Activated CD4-positive, alpha-beta T cell treated with anti-CD3 and anti-CD28 coated beads, Interleukin-2, amount 50 U/mL, for 4 hours (primary cell): ENCODE data around the gene IP6K3.

Experiments used
- DNase-seq, 2 experiments: peaks; one replicate each; pipeline ENCODE4 v3.0.0-alpha.2; 2020

IP6K3 gene

DNA sequence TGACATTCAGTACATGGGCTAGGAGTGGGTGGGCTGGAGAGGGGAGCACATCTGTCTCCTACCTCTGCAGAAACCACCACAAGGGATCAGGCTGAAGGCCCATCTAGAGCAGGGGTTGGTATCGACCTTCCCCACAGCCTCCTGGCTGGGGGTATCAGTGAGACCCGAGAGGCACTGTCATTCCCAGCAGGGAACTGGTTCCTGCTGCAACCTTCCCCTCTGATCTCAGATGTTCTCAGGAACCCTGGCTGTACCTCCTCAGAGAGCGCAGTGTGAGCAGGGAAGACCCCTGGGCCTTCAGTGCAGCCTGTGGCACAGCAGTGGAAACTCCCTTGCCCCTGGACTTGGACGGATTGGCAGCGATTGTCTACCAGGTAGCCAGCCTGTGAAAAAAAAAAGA is 7.8 kb downstream of the IP6K3 start:
- DNase-seq = no peak

DNA sequence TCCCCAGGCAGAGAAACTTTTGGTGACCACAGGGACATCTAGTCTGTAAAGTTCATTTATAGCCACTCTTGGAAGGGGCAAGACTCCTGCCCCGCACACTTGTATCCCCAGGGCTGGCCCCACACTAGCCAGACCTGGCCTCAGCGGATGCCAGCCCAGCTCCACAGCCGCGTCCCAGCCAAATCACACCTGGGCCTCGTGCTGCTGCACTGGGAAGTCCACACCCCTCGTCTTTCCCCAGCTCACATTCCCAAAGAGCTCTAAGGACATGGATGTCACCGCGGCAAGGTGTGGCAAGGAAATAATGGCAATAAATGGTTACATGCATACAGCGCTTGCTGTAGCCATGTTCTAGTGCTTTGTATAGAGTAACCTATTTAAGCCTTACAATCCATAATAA is 8.6 kb downstream of the IP6K3 start:
- no peak for DNase-seq

DNA sequence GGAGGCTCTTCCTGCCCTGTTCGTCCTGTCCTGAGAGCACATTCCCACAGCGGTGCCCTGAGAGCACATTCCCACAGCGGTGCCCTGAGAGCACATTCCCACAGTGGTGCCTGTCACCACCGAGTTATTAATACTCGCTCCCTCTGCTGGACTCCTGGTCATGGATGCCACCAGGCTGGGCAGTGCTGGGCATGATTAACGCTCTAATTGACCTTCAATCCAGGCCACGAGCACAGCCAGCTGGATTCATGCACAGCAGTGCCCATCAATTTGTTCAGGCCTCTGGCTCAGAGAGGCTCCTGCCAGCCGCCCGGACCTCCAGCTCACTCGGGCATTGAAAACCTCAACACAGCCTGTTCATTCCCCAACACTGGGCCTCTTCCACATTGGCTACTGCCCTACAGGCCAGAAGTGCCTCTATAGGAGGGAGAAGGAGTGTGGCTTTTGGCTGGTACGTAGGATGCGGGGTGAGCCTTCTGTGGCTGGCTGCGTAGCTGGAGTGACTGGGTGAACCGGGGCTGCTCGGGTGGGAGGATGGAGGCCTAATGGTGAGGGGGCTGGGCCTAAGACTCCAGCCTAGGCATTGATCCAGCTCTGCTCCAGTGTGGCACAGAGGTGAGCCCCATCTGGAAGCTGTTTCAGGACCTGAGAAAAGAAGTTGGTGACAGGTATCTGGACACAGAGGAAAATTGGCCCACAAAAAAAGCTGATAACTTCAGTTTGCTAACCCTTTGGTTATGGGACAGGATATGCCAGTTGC is 9.3 kb downstream of the IP6K3 start:
- DNase-seq = no peak

DNA sequence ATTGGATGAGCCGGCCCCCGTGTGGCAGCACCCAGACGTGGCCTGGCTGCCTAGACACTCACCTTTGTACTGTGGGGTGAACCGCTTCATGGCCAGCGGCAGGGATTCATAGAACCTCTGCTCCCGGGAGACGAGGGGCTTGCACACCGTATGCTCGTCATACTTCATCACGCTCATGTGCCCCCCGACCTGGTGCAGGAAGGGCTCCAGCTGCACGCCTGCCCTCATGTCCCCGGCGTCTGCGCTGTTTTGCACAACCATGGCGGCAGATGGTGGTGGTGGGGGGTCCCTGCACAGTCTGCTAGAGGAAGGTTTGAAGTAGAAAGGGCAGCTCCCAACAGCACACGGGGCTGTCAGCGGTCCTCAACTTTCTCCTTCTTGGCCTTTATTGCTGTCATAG is 11.5 kb downstream of the IP6K3 start:
- DNase-seq = no peak

DNA sequence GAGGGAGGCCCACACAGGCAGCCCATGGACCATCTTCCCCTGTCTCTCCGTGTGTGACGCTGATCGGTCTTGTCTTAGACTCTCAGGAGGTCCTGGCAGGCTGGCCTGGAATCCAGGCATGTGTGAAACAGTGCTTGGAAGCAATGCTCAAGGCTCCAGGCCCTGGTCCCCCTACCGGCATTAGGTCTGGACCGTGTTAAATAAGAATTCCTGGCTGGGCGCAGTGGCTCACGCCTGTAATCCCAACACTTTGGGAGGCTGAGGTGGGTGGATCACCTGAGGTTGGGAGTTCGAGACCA is 13.0 kb downstream of the IP6K3 start:
- no peak for DNase-seq

- DNase-seq = no peak
Measured at GRCh38 chr6:33732817-33733708, 13.6 kb downstream of the IP6K3 start.

DNA sequence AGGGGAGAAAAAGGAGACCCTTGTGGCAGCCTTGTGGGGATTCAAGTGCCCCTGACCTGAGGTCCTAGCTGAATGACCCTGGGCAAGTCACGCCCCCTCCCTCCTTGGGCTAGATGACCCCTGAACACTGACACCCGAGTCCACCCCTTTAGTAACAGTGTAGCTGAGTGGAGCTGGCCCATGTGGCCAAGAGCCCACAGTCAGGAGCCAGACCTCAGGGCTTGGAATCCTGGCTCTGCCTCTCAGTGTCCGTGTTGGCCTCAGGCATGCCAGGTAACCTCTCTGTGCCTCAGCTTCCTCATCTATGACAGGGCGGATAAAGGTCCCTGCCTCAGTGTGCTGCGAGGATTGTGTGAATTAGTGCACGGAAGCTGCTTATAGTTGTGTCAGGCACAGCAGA is 14.3 kb downstream of the IP6K3 start:
- DNase-seq = no peak

DNA sequence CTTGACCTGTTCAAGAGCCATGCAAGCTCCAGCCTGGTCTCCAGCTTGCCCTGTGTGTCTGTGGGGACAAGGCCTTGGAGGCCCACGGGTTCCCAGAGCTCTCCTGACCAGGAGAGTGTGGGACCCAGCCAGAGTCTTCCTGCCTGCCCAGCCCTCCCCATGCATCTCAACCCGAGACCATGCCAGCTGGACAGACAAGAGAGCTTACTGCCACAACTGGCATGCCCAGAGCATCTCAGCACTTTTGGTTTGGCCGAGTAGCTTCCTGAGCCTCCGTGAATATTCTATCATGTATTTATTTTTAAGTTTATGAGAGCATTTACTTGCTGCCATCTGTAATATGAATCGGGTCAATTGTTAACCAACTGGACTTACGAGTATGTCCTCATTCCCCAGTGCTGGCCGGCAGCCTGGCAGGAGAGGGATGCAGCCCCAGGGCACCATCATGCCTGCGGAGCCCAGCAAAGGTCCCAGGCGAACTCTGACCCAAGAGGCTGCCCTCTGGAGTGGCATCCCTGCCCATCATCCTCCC is 14.9 kb downstream of the IP6K3 start:
- DNase-seq = no peak

DNA sequence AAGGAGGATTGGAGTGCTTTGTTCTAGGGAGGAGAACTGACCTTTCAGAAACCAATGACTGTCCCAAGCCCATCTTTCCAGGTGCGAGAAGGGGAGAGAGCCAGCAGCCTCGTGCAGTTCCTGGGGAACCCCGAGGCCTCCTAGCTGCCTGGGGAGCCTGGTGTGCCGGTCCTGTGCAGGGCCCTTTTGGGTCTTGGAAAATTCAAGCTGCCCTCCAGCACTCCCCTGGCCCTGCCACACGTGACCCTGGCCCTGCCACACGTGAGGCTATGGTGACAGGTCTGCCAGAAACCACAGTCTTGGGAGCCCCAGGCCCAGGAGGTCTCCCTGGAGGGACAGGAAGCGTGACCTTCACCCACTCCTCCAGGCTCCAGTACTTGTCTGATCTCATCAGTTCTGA is 15.7 kb downstream of the IP6K3 start:
- DNase-seq = no peak

- DNase-seq = no peak
Measured at GRCh38 chr6:33730611-33731010, 16.1 kb downstream of the IP6K3 start.

GRCh38 chr6:33729059-33729458 is 17.6 kb downstream of the IP6K3 start:
- no peak for DNase-seq

GRCh38 chr6:33728438-33728837 is 18.3 kb downstream of the IP6K3 start:
- DNase-seq = no peak

DNA sequence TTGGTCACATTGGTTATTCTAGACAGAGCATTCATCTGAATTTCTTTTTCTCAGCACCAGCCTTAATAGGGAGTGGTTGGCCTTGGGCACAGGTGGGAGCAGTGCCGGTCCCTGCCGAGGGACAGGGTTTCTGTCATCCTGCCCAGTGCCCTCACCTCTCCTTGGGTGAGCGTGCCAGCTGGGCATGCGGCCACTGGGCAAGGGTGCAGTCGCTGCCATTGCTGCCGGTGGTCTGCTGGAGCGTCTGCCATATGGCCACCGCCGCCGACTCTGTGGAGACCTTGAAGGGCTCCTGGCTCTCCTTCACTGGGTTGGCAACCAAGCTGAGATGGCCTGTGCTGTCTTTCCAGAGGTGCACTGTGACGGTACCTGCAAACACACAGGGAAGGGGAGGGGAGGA is 18.8 kb downstream of the IP6K3 start:
- DNase-seq = no peak

GRCh38 chr6:33727126-33727525 is 19.6 kb downstream of the IP6K3 start:
- DNase-seq = no peak

- DNase-seq = no peak
Measured at GRCh38 chr6:33726696-33727095, 20.0 kb downstream of the IP6K3 start.

DNA sequence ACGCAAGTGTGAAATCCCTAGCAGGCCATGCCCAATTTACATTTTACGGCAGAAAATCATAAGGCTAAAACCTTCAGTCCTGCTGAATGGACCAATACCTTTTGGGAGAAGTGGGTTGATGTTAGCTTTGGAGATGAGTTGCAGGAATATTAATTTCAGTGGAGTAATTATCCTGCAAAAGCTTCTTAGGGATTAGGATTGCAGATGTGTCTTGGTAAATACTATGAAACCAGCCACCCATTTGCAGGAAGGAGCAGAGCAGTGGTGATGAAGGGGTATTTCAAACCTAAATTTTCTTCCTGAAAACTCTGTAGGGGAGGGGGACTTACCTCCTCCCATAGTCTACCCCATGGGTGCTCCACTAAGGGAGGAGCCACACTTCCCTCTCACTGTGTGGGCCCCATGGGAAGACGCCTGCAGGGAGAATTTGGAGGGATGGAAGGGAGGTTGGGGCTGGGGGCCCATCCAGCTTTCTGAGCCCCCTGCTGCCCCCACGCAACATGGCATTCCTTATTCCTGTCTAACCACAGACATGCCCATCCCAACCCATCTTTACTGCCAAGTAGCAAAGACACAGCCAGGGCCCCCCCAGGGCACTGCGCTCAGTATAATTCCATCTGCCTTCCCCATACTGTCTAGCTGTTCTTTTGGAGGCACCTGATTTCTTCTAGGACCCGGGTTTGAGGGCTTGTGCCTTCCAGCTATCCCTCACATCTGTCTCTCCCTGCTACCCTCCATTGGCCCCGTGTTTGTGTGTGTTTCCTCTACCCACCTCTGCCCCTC is 20.6 kb downstream of the IP6K3 start:
- no peak for DNase-seq

DNA sequence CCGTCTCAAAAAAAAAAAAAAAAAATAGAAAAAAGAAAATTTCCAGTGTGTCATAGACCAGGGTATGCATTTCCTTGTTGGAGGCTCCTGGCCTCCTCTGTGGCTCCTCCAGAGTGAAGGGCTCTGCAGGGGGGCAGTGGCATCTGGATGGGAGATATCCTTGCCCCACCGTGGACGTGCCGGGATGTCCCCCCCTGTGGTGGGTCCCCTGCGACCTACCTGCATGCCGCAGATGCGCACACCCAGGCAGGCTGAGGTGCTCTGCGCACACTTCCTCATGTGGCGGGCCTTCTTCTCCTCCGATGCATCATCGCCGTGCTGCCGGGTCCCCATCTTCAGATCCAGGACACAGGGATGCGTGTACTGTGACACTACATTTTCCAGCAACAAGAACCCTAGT is 21.5 kb downstream of the IP6K3 start:
- DNase-seq = no peak

GRCh38 chr6:33724102-33725023 is 22.3 kb downstream of the IP6K3 start:
- DNase-seq = no peak

- no peak for DNase-seq
Measured at GRCh38 chr6:33723371-33724085, 23.2 kb downstream of the IP6K3 start.

GRCh38 chr6:33722103-33722623 is 24.5 kb downstream of the IP6K3 start:
- DNase-seq = no peak

GRCh38 chr6:33721508-33721907 is 25.2 kb downstream of the IP6K3 start:
- no peak for DNase-seq
